ENCODE measurements around the gene SNX32. TPM values are rescaled to one million over a fixed set of nuclear protein-coding genes. Genes with fewer than 3 reads are reported as not detected.

Gene SNX32
- polyA plus RNA-seq, 4 donors, result 1.4 to 3.5 (median 2.6) TPM

GRCh38 chr11:65897020-65897471, 63.3 kb downstream of the SNX32 start:
- no peak for DNase-seq (ENCODE audit: low read depth in 4 of 4, low spot score in 3 of 4)

- no peak for DNase-seq (ENCODE audit: low read depth in 4 of 4, low spot score in 3 of 4)
Measured at GRCh38 chr11:65898656-65899355, 65.0 kb downstream of the SNX32 start.

DNA sequence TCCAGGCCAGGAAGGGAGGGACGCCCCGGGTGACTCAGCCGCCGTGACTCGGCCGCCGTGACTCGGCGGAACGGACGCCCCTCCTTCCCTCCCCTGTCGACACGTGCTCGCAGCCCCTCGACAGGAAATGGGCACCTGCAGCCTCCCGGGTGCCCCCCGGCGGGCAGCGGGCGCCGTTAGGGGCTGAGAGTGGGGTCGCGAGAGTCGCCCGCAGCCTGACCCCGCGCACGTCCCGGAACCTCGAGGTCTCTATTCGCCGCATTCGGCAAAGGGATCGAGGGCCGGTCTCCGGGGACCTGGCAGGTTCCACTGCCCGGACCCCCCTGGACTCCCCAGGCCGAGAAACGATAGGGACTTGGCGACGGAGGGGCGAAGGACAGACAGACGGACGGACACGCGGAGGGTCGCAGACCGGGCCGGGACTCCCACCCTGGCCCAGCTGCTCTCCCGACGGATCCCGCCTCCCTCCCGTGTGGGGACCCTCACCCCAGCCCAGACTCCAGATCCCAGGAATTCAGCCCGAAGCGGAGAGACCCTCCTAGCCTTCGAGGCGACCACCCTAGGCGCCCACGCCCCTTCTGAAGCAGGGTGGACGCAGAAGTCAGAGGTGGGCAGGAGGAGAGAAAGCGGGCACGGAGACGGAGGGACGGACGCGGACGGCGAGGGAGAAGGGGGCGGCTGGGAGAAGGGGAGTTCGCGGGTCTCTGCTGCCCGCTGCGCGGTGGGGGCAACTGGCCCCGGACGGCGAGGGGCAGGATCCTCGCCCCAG, 65.8 kb downstream of the SNX32 start:
- no peak for DNase-seq (ENCODE audit: low read depth in 4 of 4, low spot score in 3 of 4)

GRCh38 chr11:65900125-65900898, 66.5 kb downstream of the SNX32 start, which contains the start of gene FOSL1:
TSS of gene FOSL1 (minus strand) at chr11:65900388. CDS start at chr11:65900339, 49 bp downstream.
- no peak for DNase-seq (ENCODE audit: low read depth in 4 of 4, low spot score in 3 of 4)

DNA sequence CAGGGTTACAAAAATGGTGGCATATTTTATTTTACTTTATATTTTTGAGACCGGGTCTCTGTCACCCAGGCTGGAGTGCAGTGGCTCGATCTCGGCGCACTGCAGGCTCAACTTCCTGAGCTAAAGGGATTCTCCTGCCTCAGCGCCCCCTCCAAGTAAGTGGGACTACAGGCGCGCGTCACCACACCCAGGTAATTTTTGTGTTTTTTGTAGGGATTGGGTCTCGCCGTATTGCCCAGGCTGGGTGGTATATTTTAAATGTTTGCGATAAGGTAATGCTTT, 67.1 kb downstream of the SNX32 start:
- DNase-seq (ENCODE audit: low read depth in 4 of 4, low spot score in 3 of 4), result no peak

- DNase-seq (ENCODE audit: low read depth in 4 of 4, low spot score in 3 of 4), result no peak
Measured at GRCh38 chr11:65903068-65903481, 69.3 kb downstream of the SNX32 start.

Other genes with a start within 250 kb of the SNX32 start
- gene KCNK7, start 238.2 kb upstream of the SNX32 start, polyA plus RNA-seq (ENCODE audit: insufficient read length in 4 of 4), result under 1 TPM in 3 of 4 donors, not detected in 1; 0.12 to 0.61 (median 0.26) TPM
- 10 to 100 TPM; 38.0 to 51.8 (median 41.0) TPM for gene MAP3K11, start 219.7 kb upstream of the SNX32 start, polyA plus RNA-seq (ENCODE audit: insufficient read length in 4 of 4)
- gene PCNX3, start 218.2 kb upstream of the SNX32 start, polyA plus RNA-seq (ENCODE audit: insufficient read length in 4 of 4), result 10 to 100 TPM; 24.5 to 38.7 (median 26.3) TPM
- 10 to 100 TPM; 26.9 to 40.3 (median 30.2) TPM for gene SIPA1, start 195.9 kb upstream of the SNX32 start, polyA plus RNA-seq (ENCODE audit: insufficient read length in 4 of 4)
- 10 to 100 TPM; 50.3 to 59.1 (median 54.5) TPM for gene RELA, start 171.0 kb upstream of the SNX32 start, polyA plus RNA-seq (ENCODE audit: insufficient read length in 4 of 4)
- 10 to 100 TPM; 68.9 to 74.1 (median 71.6) TPM for gene KAT5, start 121.7 kb upstream of the SNX32 start, polyA plus RNA-seq (ENCODE audit: insufficient read length in 4 of 4)
- gene RNASEH2C, start 113.2 kb upstream of the SNX32 start, polyA plus RNA-seq (ENCODE audit: insufficient read length in 4 of 4), result 10 to 100 TPM; 34.0 to 52.9 (median 40.1) TPM
- gene AP5B1, start 53.0 kb upstream of the SNX32 start, polyA plus RNA-seq (ENCODE audit: insufficient read length in 4 of 4), result 1 to 10 TPM; 6.0 to 9.5 (median 6.4) TPM
- 10 to 100 TPM; 11.1 to 13.7 (median 12.2) TPM for gene OVOL1, start 46.9 kb upstream of the SNX32 start, polyA plus RNA-seq (ENCODE audit: insufficient read length in 4 of 4)
- gene CFL1, start 24.2 kb downstream of the SNX32 start, polyA plus RNA-seq (ENCODE audit: insufficient read length in 4 of 4), result 100 to 1,000 TPM; 733 to 795 (median 777) TPM
- 10 to 100 TPM; 46.6 to 56.8 (median 49.3) TPM for gene MUS81, start 26.5 kb downstream of the SNX32 start, polyA plus RNA-seq (ENCODE audit: insufficient read length in 4 of 4)
- gene EFEMP2, start 38.8 kb downstream of the SNX32 start, polyA plus RNA-seq (ENCODE audit: insufficient read length in 4 of 4), result 100 to 1,000 TPM in 2 of 4 donors, 10 to 100 TPM in 2; 94.9 to 134 (median 107) TPM
- gene CTSW, start 45.9 kb downstream of the SNX32 start, polyA plus RNA-seq (ENCODE audit: insufficient read length in 4 of 4), result 1 to 10 TPM in 2 of 4 donors, under 1 TPM in 2; 0.65 to 1.8 (median 0.92) TPM
- 100 to 1,000 TPM in 2 of 4 donors, 10 to 100 TPM in 2; 90.9 to 107 (median 100) TPM for gene FIBP, start 54.5 kb downstream of the SNX32 start, polyA plus RNA-seq (ENCODE audit: insufficient read length in 4 of 4)
- 10 to 100 TPM in 1 of 4 donors, 1 to 10 TPM in 3; 7.9 to 16.9 (median 8.9) TPM for gene CCDC85B, start 56.7 kb downstream of the SNX32 start, polyA plus RNA-seq (ENCODE audit: insufficient read length in 4 of 4)
- gene FOSL1, start 66.4 kb downstream of the SNX32 start, polyA plus RNA-seq (ENCODE audit: insufficient read length in 4 of 4), result under 1 TPM; 0.17 to 0.28 (median 0.21) TPM
- 10 to 100 TPM; 37.3 to 46.8 (median 42.2) TPM for gene C11orf68, start 85.1 kb downstream of the SNX32 start, polyA plus RNA-seq (ENCODE audit: insufficient read length in 4 of 4)
- gene DRAP1, start 85.5 kb downstream of the SNX32 start, polyA plus RNA-seq (ENCODE audit: insufficient read length in 4 of 4), result 100 to 1,000 TPM in 1 of 4 donors, 10 to 100 TPM in 3; 70.0 to 113 (median 76.4) TPM
- under 1 TPM in 3 of 4 donors, not detected in 1; 0.14 to 0.30 (median 0.18) TPM for gene TSGA10IP, start 111.5 kb downstream of the SNX32 start, polyA plus RNA-seq (ENCODE audit: insufficient read length in 4 of 4)
- gene SART1, start 127.8 kb downstream of the SNX32 start, polyA plus RNA-seq (ENCODE audit: insufficient read length in 4 of 4), result 10 to 100 TPM; 45.9 to 57.4 (median 50.3) TPM
- 10 to 100 TPM; 26.6 to 30.8 (median 28.4) TPM for gene EIF1AD, start 168.2 kb downstream of the SNX32 start, polyA plus RNA-seq (ENCODE audit: insufficient read length in 4 of 4)
- gene BANF1, start 168.5 kb downstream of the SNX32 start, polyA plus RNA-seq (ENCODE audit: insufficient read length in 4 of 4), result 100 to 1,000 TPM; 248 to 308 (median 286) TPM
- not detected for gene CST6, start 178.0 kb downstream of the SNX32 start, polyA plus RNA-seq (ENCODE audit: insufficient read length in 4 of 4)
- under 1 TPM in 1 of 4 donors, not detected in 3; 0.01 TPM for gene CATSPER1, start 192.5 kb downstream of the SNX32 start, polyA plus RNA-seq (ENCODE audit: insufficient read length in 4 of 4)
- 1 to 10 TPM; 4.8 to 7.4 (median 5.2) TPM for gene GAL3ST3, start 215.2 kb downstream of the SNX32 start, polyA plus RNA-seq (ENCODE audit: insufficient read length in 4 of 4)
- gene SF3B2, start 218.4 kb downstream of the SNX32 start, polyA plus RNA-seq (ENCODE audit: insufficient read length in 4 of 4), result 100 to 1,000 TPM; 227 to 235 (median 230) TPM
- gene PACS1, start 236.3 kb downstream of the SNX32 start, polyA plus RNA-seq (ENCODE audit: insufficient read length in 4 of 4), result 10 to 100 TPM; 40.1 to 54.4 (median 45.4) TPM